Neuron (in vitro differentiated cells): Measurements from ENCODE around the gene RAB5A.
"Not testable (repeated sequence)": the region's sequence is repeated elsewhere in the genome, so short reads cannot be mapped to it uniquely, and the experiment has no call there.

Experiments
- H2AFZ ChIP-seq: one replicate; pipeline ENCODE4 v1.6.1; 2013; ENCODE audit warnings: low read depth, mild to moderate bottlenecking, inconsistent platforms, low read length, moderate library complexity
- H3K27me3 ChIP-seq: one replicate; pipeline ENCODE4 v1.6.1; 2013; ENCODE audit warnings: low read length; ENCODE audit not compliant: insufficient read depth
- H3K36me3 ChIP-seq: one replicate; pipeline ENCODE4 v1.6.1; 2013; ENCODE audit warnings: low read length; ENCODE audit not compliant: insufficient read depth
- H3K4me1 ChIP-seq: one replicate; pipeline ENCODE4 v1.6.1; 2013; ENCODE audit warnings: low read length; ENCODE audit not compliant: insufficient read depth
- H3K4me3 ChIP-seq: 2 replicates; pipeline ENCODE4 v1.5.1; 2013; ENCODE audit warnings: mild to moderate bottlenecking, low read length, moderate library complexity
- H3K9me3 ChIP-seq: one replicate; pipeline ENCODE4 v1.6.1; 2013; ENCODE audit warnings: low read length

Gene RAB5A

DNA sequence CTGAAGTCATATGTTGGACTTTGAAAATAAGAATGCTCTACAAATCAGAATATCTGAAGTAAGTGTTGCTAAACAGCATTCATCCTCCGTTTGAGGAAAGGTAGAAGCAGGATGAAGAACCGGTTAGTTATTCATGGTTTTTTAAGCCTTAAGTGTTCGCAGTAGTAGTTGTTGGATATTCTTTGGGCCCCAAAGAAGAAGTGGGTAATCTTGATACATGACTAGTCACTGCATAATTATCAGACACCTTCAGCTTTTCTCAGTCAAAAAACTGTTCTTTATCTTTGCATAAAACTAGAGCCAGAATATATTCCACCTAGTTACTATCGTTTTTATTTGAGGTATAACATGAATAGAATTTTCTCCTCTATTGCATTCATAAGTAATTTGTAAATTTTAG is 13.8 kb downstream of the RAB5A start:
- H3K27me3 ChIP-seq: no peaks in the 10 kb centered on the region
- peaks cover 27% of the 10 kb centered on the region for H3K36me3 ChIP-seq
- H3K4me3 ChIP-seq: no peak overlapping the region
- H3K9me3 ChIP-seq: no peaks in the 10 kb centered on the region
- H3K4me1 ChIP-seq: no peaks in the 10 kb centered on the region
- H2AFZ ChIP-seq: no peak overlapping the region

DNA sequence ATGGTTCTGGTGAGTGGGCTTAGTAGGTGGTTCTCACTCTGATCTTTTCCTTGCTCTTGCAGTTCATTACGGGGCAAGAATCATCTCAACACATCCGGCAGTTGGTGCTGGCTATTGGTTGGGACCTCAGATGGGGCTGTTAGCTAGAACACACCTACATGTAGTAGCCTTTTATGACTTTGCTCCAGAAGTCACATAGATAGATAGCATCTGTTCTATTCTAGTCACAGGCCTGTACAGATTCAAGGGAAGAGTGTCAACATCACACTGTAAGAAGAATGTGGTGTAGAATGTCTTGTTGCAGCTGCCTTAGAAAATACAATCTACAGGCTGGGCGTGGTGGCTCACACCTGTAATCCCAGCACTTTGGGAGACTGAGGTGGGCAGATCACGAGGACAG is 15.1 kb downstream of the RAB5A start:
- Histone ChIP-seq H3K27me3 (no peaks in the 10 kb centered on the region), H3K4me1 (no peaks in the 10 kb centered on the region), H3K4me3 (no peak overlapping the region), H3K9me3 (peaks cover 5% of the 10 kb centered on the region), H2AFZ (no peak overlapping the region), H3K36me3 (peaks cover 28% of the 10 kb centered on the region)

DNA sequence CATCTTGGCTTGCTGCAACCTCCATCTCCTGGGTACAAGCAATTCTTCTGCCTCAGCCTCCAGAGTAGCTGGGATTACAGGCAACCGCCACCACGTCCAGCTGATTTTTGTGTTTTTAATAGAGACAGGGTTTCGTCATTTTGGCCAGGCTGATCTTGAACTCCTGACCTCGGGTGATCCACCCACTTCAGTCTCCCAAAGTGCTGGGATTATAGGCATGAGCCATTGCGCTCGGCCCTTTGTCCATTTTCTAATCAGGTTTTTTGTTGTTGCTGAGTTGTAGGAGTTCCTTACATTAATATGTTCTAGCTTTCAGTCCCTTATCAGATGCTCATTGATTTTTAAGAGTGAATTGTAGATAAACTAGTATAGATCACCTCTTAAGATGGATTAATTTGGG is 20.3 kb downstream of the RAB5A start:
- Histone ChIP-seq H3K9me3 (peaks cover 5% of the 10 kb centered on the region), H3K4me1 (no peaks in the 10 kb centered on the region), H3K4me3 (no peak overlapping the region), H2AFZ (no peak overlapping the region), H3K27me3 (no peaks in the 10 kb centered on the region), H3K36me3 (peaks cover 16% of the 10 kb centered on the region)

DNA sequence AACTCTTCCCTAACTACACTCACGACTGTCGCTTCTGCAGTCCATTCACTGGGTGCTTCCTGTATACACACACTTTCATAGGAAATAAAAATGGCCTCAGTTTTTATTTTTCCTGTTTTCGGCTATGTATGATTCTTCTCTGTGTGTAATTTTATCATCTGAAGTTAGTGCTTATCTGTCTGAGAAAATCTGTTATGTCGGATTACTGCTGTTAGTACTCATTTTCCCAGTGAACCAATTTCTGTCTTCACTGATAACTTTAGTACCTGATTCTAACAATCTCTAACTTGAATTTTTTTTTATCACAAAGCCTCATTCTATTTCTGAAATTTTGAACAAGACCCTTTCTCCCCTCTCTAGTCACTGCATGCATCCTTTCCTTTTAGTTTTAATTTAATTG is 20.9 kb downstream of the RAB5A start:
- Histone ChIP-seq H2AFZ (no peak overlapping the region), H3K36me3 (peaks cover 16% of the 10 kb centered on the region), H3K4me3 (no peak overlapping the region), H3K27me3 (no peaks in the 10 kb centered on the region), H3K4me1 (no peaks in the 10 kb centered on the region), H3K9me3 (peaks cover 5% of the 10 kb centered on the region)

DNA sequence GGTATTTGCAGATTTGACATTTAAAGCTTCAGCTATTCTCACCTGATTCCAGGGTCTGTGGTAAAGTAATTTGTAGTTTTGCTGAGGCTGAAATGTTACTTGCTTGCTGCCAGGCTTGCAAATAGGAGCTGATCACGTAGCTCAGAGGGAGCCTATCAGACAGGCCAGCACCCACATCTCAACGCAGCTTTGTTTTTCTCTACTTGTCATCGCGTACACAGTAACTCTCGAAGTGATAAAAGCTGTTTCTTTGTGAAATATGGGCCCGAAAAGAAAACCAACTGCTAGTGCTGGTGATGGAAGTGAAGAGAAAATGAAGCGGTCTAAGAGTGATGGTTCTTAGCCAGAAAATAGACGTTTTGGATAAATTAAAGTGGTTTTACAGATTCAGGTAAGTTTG is 23.4 kb downstream of the RAB5A start:
- Histone ChIP-seq H3K9me3 (peaks cover 5% of the 10 kb centered on the region), H3K27me3 (no peaks in the 10 kb centered on the region), H3K4me3 (no peak overlapping the region), H3K4me1 (no peaks in the 10 kb centered on the region), H3K36me3 (peaks cover 22% of the 10 kb centered on the region), H2AFZ (no peak overlapping the region)

DNA sequence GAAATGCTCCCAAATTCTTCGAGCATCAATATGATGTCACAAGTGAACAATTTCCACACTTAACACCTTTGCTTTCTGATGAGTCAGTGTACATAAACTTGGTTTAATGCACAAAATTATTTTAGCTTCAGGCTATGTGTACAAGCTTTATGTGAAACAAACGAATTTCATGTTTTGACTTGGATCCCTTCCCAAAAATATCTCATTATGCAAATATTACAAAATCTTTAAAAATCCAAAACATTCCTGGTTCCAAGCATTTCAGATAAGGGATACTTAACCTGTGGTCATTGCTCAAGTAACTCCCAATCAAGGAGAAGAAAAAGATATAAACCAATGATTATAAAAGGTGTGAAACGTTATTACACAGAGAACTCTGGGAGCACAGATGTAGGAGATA is 25.2 kb downstream of the RAB5A start:
- Histone ChIP-seq H3K36me3 (peaks cover 25% of the 10 kb centered on the region), H3K4me3 (no peak overlapping the region), H3K9me3 (no peaks in the 10 kb centered on the region), H3K4me1 (no peaks in the 10 kb centered on the region), H2AFZ (no peak overlapping the region), H3K27me3 (no peaks in the 10 kb centered on the region)

DNA sequence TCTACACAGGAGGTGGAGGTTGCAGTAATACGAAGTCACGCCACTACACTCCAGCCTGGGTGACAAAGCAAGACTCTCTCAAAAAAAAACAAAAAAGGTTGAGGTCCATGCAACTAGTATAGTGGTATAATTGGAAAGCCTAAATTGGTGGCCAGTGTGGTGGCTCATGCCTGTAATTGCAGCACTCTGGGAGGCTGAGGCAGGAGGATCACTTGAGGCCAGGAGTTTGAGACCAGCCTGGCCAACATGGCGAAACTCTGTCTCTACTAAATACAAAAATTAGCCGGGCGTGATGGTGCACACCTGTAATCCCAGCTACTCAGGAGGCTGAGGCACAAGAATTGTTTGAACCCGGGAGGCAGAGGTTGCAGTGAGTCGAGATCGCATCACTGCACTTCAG is 42.0 kb downstream of the RAB5A start:
- not testable (repeated sequence) for H3K4me1 ChIP-seq, H3K9me3 ChIP-seq, H2AFZ ChIP-seq, H3K27me3 ChIP-seq, H3K4me3 ChIP-seq
- peaks cover 11% of the 10 kb centered on the region for H3K36me3 ChIP-seq

DNA sequence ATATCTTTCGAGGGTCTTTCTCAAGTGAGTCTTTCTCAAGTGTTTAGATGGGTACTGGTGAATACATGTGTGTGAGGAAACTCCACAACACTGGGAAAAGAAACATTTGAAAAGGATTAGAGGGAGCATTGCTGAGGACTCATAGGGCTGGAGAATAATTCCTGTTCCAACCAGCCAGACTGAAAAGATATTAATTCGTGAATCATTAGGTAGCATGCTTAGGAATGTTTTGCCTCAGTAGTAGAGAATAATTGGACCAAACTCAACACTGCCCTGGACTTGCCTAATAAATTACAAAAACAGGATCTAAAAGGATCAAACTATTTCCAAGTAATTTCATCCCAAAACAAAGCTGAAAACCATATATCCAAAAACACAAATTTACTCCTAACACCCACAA is 47.9 kb downstream of the RAB5A start:
- no peaks in the 10 kb centered on the region for H3K27me3 ChIP-seq
- no peaks in the 10 kb centered on the region for H3K4me1 ChIP-seq
- H3K9me3 ChIP-seq: no peaks in the 10 kb centered on the region
- no peak overlapping the region for H2AFZ ChIP-seq
- no peaks in the 10 kb centered on the region for H3K36me3 ChIP-seq
- H3K4me3 ChIP-seq: no peak overlapping the region

DNA sequence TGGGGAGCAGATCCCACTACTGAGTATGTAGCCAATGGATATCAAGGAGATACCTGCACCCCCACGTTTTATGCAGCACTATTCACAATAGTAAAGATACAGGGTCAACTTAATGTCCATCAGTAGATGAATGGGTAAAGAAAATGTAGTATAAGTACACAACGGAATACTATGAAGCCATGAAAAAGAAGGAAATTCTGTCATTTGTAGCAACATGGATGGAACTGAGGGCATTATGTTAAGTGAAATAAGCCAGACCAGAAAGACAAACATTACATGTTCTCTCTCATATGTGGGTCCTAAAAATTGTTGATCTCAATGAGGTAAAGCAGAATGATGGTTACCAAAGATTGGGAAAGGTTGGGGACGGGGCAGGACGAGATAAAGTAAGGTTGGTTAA is 50.6 kb downstream of the RAB5A start:
- H3K9me3 ChIP-seq: no peaks in the 10 kb centered on the region

DNA sequence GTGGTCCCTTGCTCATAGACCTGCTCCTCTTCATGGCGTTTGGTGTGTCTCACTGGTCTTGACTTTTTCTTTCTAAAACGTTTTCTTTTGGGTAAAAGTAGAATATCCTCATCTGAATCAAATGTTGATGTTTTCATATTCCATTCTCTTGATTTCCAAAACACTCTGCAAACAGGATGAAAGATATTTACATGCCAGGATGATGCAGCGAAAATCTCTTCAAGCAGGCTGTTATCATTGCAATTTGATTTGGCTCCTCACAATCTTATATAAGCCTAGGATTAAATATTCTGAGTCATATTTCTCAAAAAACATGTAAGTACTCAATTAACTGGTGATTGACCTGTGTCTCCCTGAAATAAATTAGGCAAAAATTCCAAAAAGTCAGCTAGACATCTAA is 55.0 kb downstream of the RAB5A start:
- Histone ChIP-seq H2AFZ (no peak overlapping the region), H3K4me1 (no peaks in the 10 kb centered on the region), H3K27me3 (no peaks in the 10 kb centered on the region), H3K4me3 (no peak overlapping the region), H3K9me3 (no peaks in the 10 kb centered on the region), H3K36me3 (no peaks in the 10 kb centered on the region)

More for the DNA sequence above, 50.6 kb downstream of the RAB5A start:
- Histone ChIP-seq H3K36me3 (no peaks in the 10 kb centered on the region), H3K27me3 (no peaks in the 10 kb centered on the region), H3K4me3 (no peak overlapping the region), H2AFZ (no peak overlapping the region), H3K4me1 (no peaks in the 10 kb centered on the region)

DNA sequence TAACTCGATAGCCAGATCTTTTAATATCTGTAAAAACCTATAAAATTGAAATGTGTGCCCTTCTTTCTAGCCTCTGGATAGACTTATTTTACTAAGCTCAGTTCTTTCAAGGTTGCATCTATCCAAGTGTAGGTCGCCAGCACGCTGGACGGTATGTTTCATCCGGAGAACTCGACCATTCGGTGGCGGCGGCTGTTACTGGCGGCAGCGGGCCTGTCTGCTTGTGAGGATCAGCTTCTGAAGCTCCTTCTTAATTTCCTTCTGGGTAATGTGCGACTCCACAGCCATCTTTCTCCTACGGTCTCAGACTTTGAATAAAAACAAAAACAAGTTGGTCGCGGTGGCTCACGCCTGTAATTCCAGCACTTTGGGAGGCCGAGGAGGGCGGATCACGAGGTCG is 61.1 kb downstream of the RAB5A start:
- no peaks in the 10 kb centered on the region for H3K36me3 ChIP-seq
- no peak overlapping the region for H3K4me3 ChIP-seq
- no peaks in the 10 kb centered on the region for H3K27me3 ChIP-seq
- H2AFZ ChIP-seq: no peak overlapping the region
- no peaks in the 10 kb centered on the region for H3K9me3 ChIP-seq
- no peaks in the 10 kb centered on the region for H3K4me1 ChIP-seq

DNA sequence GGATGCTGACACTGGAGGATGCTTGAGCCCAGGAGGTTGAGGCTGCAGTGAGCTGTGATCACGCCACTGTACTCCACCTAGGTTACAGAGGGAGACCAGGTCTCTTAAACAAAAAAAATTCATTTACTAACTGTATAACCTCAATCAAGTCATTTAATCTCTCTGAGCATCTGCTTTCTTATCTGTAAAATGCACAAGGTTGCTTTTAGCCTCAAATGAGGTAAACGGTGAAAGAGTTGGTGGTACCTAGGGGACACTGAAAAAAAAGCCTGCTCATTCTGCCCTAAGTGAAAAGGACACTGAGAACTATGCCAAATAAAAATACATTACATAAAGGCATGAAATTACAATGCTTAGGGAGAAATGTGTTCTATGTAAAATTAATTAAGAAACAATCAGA is 61.7 kb downstream of the RAB5A start:
- H3K36me3 ChIP-seq: no peaks in the 10 kb centered on the region

DNA sequence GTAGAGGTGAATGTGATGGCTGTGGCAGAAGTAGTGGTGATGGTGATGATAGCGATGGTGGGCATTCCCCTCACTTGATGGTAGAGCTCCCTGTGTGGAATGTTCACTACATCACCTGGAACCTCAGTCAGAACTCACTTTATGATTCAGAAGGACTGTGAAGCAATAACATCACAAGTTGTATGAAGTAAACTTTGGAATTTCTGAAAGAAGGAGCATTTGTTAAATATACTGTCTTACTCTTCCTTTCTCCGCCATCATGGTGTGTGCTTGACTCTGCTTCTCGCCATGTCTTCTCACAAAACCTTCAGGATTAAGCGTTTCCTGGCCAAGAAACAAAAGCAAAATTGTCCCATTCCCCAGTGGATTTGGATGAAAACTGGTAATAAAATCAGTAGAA is 65.3 kb downstream of the RAB5A start, which contains the start of gene PP2D1:
Gene PP2D1, minus strand, starts transcription at position 101 of the 400 bp plus-strand sequence. CDS start 192 bp downstream, outside the sequence.
- no peak within 1 kb of the TSS for H3K4me3 ChIP-seq
- H2AFZ ChIP-seq: no peak within 1 kb of the TSS
- H3K4me1 ChIP-seq: no peaks in the 10 kb centered on the region
- no peaks in the 10 kb centered on the region for H3K9me3 ChIP-seq
- no peaks in the 10 kb centered on the region for H3K36me3 ChIP-seq
- H3K27me3 ChIP-seq: no peaks in the 10 kb centered on the region

More for the DNA sequence above, 61.7 kb downstream of the RAB5A start:
- H3K4me3 ChIP-seq: no peak overlapping the region
- no peaks in the 10 kb centered on the region for H3K27me3 ChIP-seq
- no peak overlapping the region for H2AFZ ChIP-seq
- H3K4me1 ChIP-seq: no peaks in the 10 kb centered on the region
- no peaks in the 10 kb centered on the region for H3K9me3 ChIP-seq

DNA sequence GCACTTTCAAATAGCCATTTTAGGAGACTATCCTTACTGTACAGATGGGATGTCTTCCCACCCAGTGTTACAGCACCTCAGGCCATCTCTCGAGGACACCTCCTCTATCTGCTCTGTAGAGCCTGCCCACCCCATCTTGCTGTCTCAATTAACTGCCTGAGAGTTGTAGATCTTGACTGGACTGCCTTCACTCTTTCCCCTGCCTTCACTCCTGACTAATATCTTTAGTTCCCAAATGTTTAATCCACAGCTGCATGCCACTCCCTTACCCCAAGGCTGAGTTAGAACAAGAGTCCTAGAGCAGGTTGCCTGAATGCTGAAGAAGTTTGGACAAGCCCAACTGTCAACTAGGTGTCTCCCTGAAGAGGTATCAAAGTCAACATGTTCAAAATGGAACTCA is 66.5 kb downstream of the RAB5A start:
- Histone ChIP-seq H3K9me3 (no peaks in the 10 kb centered on the region), H3K27me3 (no peaks in the 10 kb centered on the region), H3K36me3 (no peaks in the 10 kb centered on the region), H3K4me3 (no peak overlapping the region), H3K4me1 (no peaks in the 10 kb centered on the region), H2AFZ (no peak overlapping the region)
